Measurements from ENCODE around the gene PCDHA4. TPM values are rescaled to one million over a fixed set of nuclear protein-coding genes. Genes with fewer than 3 reads are reported as not detected.

Gene PCDHA4
- total and polyA plus RNA-seq, 9 of the 15 experiments (the other 6 are each of a cell fraction or from before 2014, with no cell fraction given) = not detected

- no peaks in the 10 kb centered on the region for H3K27me3 ChIP-seq (ENCODE audit: control insufficient read depth in 2 of 2, insufficient read depth in 2 of 2, low read length in 2 of 2)
- no peaks in the 10 kb centered on the region for H3K9me1 ChIP-seq (ENCODE audit: control insufficient read depth, insufficient read depth, low read length)
- intact Hi-C loops (cut with micrococcal nuclease) = no loop called here
- no peak overlapping the region for H3K27ac ChIP-seq (ENCODE audit: extremely low read depth, low read depth, low read length)
- no peak for ATAC-seq
- no peaks in the 10 kb centered on the region for H3K9me3 ChIP-seq (replicated peaks; ENCODE audit: control insufficient read depth, insufficient read depth, low read depth, low read length)
- FAIRE-seq = no peak
- no peaks in the 10 kb centered on the region for H3K36me3 ChIP-seq (ENCODE audit: control insufficient read depth, insufficient read depth, low read length)
- no peak overlapping the region for H3K4me2 ChIP-seq (ENCODE audit: insufficient read depth, low read length)
- no peak overlapping the region for H3K4me3 ChIP-seq
- TF ChIP-seq LEF1 (IDR thresholded peaks at IDR 0.05) (no peak), FOXK2 (conservative IDR thresholded peaks at IDR 0.05 in 1 of 2, IDR thresholded peaks at IDR 0.05 in 1 of 2; ENCODE audit: low read depth in 2 of 2) (no peak), ZNF232 (CRISPR knock-in tag; IDR thresholded peaks at IDR 0.05) (no peak), OTX1 (CRISPR knock-in tag; IDR thresholded peaks at IDR 0.05) (no peak), ZNF318 (IDR thresholded peaks at IDR 0.05; ENCODE audit: borderline replicate concordance in 1 of 2, low read depth in 1 of 2) (no peak), ARNT (IDR thresholded peaks at IDR 0.05) (no peak), SRSF1 (IDR thresholded peaks at IDR 0.05; ENCODE audit: low read depth, low read length) (no peak), SMARCB1 (IDR thresholded peaks at IDR 0.05; ENCODE audit: insufficient read length, low read depth) (no peak), THAP12 (CRISPR knock-in tag; IDR thresholded peaks at IDR 0.05) (no peak)
- no peak overlapping the region for H2AFZ ChIP-seq (ENCODE audit: low read depth, low read length)
- in situ Hi-C loops (cut with MboI) = no loop called here
- WGBS (ENCODE audit: insufficient coverage, low coverage, missing lambda C conversion rate) = 32% methylated on average over 31 of the region's 39 CpGs
- H4K20me1 ChIP-seq (replicated peaks; ENCODE audit: control insufficient read depth, insufficient read depth, low read length) = no peaks in the 10 kb centered on the region
- no peaks in the 10 kb centered on the region for H3K79me2 ChIP-seq (ENCODE audit: control insufficient read depth, insufficient read depth, low read length)
- POLR2A ChIA-PET = no interaction called here
- no TSS peak for BruUV-seq (replicated peaks)
- CTCF ChIA-PET (ENCODE audit: low intra/inter-chr PET ratio) = no interaction called here
- no peak for DNase-seq (ENCODE audit: extremely low read depth in 1 of 4, low spot score in 3 of 4)
- no peaks in the 10 kb centered on the region; a peak in 1 of 5 replicates for H3K4me1 ChIP-seq (replicated peaks in 1 of 2; ENCODE audit: control insufficient read depth in 2 of 2, insufficient read depth in 2 of 2, low read length in 2 of 2)
- no peak overlapping the region for H3K9ac ChIP-seq (ENCODE audit: insufficient read depth in 1 of 2, low read depth in 2 of 2, low read length in 2 of 2)
These were observed 10.2 kb upstream of the PCDHA4 start for GRCh38 chr5:140796718-140797095.

All from K562 (cell line).